Type B pancreatic cell (in vitro differentiated cells): ENCODE data around the gene SCARF2. TPM values are rescaled to one million over a fixed set of nuclear protein-coding genes. Genes with fewer than 3 reads are reported as not detected.
"Not testable (repeated sequence)": the region's sequence is repeated elsewhere in the genome, so short reads cannot be mapped to it uniquely, and the experiment has no call there.

Source experiments
- DNase-seq: peaks from one replicate; pipeline ENCODE4 v3.0.0; 2021; ENCODE audit warnings: mixed read lengths; ENCODE audit not compliant: unreplicated experiment; ENCODE audit errors: extremely low spot score
- H3K27ac Mint-ChIP-seq: 2 replicates; pipeline ENCODE4 v1.8.0; 2021; ENCODE audit warnings: mild to moderate bottlenecking, mixed read lengths
- H3K27me3 Mint-ChIP-seq: 2 replicates; pipeline ENCODE4 v1.8.0; 2021; ENCODE audit warnings: mixed read lengths
- H3K36me3 Mint-ChIP-seq: 2 replicates; pipeline ENCODE4 v1.8.0; 2021; ENCODE audit warnings: mixed read lengths
- H3K4me1 Mint-ChIP-seq: one replicate; pipeline ENCODE4 v1.8.0; 2021; ENCODE audit warnings: mixed read lengths; ENCODE audit not compliant: unreplicated experiment
- H3K4me3 Mint-ChIP-seq: 2 replicates; pipeline ENCODE4 v1.8.0; 2021; ENCODE audit warnings: mild to moderate bottlenecking, mixed read lengths
- H3K9me3 Mint-ChIP-seq: 2 replicates; pipeline ENCODE4 v1.8.0; 2021; ENCODE audit warnings: mixed read lengths
- total RNA-seq: library from RNA; stranded (reverse); gene quantifications from 2 replicates; pipeline ENCODE4 v1.2.1, GENCODE V29; 2021; ENCODE audit warnings: low replicate concordance
- TF ChIP-seq, protein P1 (sequence below): fragments of 200-600 bp; sonication (generic); conservative IDR thresholded peaks from 2 replicates; pipeline ENCODE4 v1.5.0; 2021; ENCODE audit warnings: antibody characterized with exemption, mild to moderate bottlenecking

The SCARF2 gene
- total RNA-seq, 1 donor from 2014 or later = 21.7 TPM

DNA sequence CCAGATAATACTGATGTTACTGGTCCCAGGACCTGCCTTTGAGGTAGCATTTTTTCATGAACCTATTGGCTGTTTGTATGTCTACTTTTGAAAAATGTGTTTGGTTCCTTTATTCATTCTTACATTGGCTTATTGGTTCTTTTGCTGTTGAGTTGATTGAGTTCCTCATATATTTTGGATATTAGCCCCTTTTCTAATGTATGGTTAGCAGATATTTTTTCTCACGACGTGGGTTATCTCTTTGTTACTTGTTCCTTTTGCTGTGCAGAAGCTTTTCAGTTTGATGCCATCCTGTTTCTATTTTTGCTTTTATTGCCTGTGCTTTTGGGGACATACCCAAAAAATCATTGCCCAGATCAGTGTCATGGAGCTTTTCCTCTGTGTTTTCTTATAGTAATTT, 53.5 kb downstream of the SCARF2 start:
- H3K4me1 Mint-ChIP-seq = no peaks in the 10 kb centered on the region
- H3K9me3 Mint-ChIP-seq = no peaks in the 10 kb centered on the region
- TF ChIP-seq, protein P1, sequence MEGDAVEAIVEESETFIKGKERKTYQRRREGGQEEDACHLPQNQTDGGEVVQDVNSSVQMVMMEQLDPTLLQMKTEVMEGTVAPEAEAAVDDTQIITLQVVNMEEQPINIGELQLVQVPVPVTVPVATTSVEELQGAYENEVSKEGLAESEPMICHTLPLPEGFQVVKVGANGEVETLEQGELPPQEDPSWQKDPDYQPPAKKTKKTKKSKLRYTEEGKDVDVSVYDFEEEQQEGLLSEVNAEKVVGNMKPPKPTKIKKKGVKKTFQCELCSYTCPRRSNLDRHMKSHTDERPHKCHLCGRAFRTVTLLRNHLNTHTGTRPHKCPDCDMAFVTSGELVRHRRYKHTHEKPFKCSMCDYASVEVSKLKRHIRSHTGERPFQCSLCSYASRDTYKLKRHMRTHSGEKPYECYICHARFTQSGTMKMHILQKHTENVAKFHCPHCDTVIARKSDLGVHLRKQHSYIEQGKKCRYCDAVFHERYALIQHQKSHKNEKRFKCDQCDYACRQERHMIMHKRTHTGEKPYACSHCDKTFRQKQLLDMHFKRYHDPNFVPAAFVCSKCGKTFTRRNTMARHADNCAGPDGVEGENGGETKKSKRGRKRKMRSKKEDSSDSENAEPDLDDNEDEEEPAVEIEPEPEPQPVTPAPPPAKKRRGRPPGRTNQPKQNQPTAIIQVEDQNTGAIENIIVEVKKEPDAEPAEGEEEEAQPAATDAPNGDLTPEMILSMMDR = no peak
- H3K27ac Mint-ChIP-seq = no peak overlapping the region
- no peak overlapping the region for H3K4me3 Mint-ChIP-seq
- peaks cover 12% of the 10 kb centered on the region for H3K27me3 Mint-ChIP-seq
- no peaks in the 10 kb centered on the region for H3K36me3 Mint-ChIP-seq
- no peak for DNase-seq

DNA sequence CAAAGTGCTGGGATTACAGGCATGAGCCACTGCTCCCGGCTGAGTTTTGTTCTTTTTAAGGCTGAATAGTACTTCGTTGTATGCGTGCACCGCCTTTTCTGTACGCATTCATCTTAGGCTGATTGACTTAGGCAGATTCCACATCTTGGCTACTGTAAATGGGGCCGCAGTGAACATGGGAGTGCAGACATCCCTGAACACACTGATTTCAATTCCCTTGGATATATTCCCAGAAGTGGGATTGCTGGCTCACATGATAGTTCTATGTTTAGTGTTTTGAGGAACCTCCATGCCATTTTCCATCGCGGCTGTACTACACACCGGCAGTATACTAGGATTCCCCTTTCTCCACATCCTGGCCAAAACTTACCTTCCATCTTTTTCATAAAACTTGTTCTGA, 54.1 kb downstream of the SCARF2 start:
- no peak overlapping the region for H3K4me3 Mint-ChIP-seq
- peak; percentile 25 for DNase-seq
- H3K36me3 Mint-ChIP-seq = no peaks in the 10 kb centered on the region
- peaks cover 12% of the 10 kb centered on the region for H3K27me3 Mint-ChIP-seq
- H3K4me1 Mint-ChIP-seq = no peaks in the 10 kb centered on the region
- H3K9me3 Mint-ChIP-seq = no peaks in the 10 kb centered on the region
- H3K27ac Mint-ChIP-seq = no peak overlapping the region
- TF ChIP-seq, protein P1 = no peak

DNA sequence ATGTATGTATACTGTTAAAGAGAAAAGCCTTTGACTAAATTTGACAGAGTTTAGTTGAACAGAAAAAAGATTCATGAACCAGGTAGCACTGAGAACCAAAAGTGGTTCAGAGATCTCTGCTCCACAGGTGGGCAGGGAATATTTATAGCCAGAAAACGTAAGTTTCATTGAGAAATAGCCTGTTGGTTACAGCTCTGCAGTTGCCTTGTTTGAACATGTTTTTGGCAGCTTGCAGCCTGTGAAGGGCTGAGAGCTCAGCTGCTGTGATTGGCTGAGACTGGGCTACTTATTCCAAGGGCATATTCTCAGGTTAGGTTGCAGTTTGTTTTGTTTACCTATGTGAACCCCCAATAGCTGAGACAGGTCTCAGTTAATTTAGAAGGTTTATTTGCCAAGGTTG, 57.1 kb downstream of the SCARF2 start:
- no peak overlapping the region for H3K27ac Mint-ChIP-seq
- no peaks in the 10 kb centered on the region for H3K36me3 Mint-ChIP-seq
- H3K9me3 Mint-ChIP-seq = no peaks in the 10 kb centered on the region
- H3K27me3 Mint-ChIP-seq = peaks cover 12% of the 10 kb centered on the region
- H3K4me1 Mint-ChIP-seq = no peaks in the 10 kb centered on the region
- H3K4me3 Mint-ChIP-seq = no peak overlapping the region
- TF ChIP-seq, protein P1 = no peak
- DNase-seq = peak; percentile 2

DNA sequence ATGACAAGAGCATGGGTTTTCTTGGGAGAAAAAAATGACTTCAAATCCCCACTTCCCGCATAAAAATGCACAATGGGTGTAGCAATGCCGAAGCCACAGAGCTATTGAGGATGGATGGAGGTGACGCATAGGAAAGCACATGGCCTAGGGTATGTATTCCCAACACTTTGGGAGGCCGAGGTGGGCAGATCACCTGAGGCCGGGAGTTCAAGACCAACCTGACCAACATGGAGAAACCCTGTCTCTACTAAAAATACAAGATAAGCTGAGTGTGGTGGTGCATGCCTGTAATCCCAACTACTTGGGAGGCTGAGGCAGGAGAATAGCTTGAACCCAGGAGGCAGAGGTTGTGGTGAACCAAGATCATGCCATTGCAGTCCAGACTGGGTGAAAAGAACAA, 58.9 kb downstream of the SCARF2 start:
- H3K36me3 Mint-ChIP-seq, H3K4me3 Mint-ChIP-seq, H3K9me3 Mint-ChIP-seq, H3K27ac Mint-ChIP-seq, H3K27me3 Mint-ChIP-seq, H3K4me1 Mint-ChIP-seq: not testable (repeated sequence)
- peak; percentile 24 for DNase-seq

DNA sequence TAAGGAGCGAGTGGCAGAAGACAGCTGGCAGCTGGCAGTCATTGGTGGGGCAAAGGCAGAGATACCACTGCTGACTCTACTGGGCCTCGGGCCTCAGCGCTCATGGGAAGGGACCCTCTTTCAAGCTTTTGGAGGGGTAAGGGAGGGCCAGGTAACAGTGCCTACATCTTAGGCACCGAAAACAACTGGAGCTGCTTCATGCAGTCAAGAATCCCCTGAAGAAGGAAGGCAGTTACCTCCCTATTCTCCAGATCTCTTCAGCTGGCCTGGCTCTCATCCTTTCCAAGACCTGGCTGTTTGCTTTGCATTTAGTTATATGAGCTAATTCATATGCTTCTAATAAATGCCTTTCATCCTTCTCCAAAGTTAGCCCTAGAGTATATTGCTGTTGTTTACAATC, 59.5 kb downstream of the SCARF2 start:
- TF ChIP-seq, protein P1 = no peak
- Mint-ChIP-seq H3K9me3 (no peaks in the 10 kb centered on the region), H3K36me3 (no peaks in the 10 kb centered on the region), H3K4me3 (no peak overlapping the region), H3K27ac (no peak overlapping the region), H3K4me1 (no peaks in the 10 kb centered on the region), H3K27me3 (peaks cover 7% of the 10 kb centered on the region)
- DNase-seq = peak; percentile 47

DNA sequence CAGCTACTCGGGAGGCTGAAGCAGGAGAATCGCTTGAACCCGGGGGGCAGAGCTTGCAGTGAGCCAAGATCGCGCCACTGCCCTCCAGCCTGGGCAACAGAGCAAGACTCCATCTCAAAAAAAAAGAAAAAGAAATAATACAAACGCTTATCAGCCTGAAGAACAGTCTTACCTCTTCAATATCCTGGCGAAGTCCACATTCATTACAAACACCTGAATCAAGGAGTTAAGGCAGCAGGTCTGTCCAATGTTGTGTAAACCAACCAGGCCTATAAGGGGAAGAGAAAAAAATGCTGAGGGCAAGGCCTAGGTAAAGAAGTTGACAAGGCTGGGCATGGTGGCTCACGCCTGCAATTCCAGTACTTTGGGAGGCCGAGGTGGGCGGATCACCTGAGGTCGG, 60.6 kb downstream of the SCARF2 start:
- not testable (repeated sequence) for H3K9me3 Mint-ChIP-seq, H3K4me3 Mint-ChIP-seq, H3K27ac Mint-ChIP-seq, H3K36me3 Mint-ChIP-seq, H3K4me1 Mint-ChIP-seq, H3K27me3 Mint-ChIP-seq
- DNase-seq = peak; percentile 4

DNA sequence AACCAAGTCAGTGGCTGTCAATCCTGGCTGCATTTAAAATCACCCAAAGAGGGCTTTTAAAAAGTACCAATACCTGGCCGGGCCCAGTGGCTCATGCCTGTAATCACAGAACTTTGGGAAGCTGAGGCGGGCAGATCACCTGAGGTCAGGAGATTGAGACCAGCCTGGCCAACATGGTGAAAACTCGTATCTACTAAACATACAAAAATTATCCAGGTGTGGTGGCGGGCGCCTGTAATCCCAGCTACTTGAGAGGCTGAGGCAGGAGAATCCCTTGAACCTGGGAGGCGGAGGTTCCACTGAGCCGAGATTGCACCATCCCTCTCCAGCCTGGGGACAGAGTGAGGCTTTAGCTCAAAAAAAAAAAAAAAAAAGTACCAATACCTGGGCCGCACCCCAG, 61.3 kb downstream of the SCARF2 start:
- not testable (repeated sequence) for H3K36me3 Mint-ChIP-seq, H3K4me3 Mint-ChIP-seq, H3K27ac Mint-ChIP-seq, H3K27me3 Mint-ChIP-seq, H3K4me1 Mint-ChIP-seq, H3K9me3 Mint-ChIP-seq
- DNase-seq = peak; percentile 15

Other genes starting within 250 kb of the SCARF2 start
- 9.0 and 12.8 TPM in 2 replicates for gene RTN4R, start 169.5 kb downstream of the SCARF2 start, total RNA-seq
- gene DGCR6L, start 117.8 kb downstream of the SCARF2 start, total RNA-seq = 35.9 and 46.6 TPM in 2 replicates
- 24.6 and 39.5 TPM in 2 replicates for gene ZNF74, start 43.7 kb downstream of the SCARF2 start, total RNA-seq
- gene KLHL22, start 58.0 kb upstream of the SCARF2 start, total RNA-seq = 34.3 and 38.8 TPM in 2 replicates
- gene MED15, start 69.8 kb upstream of the SCARF2 start, total RNA-seq = 90.8 and 121 TPM in 2 replicates